UCSD-AML1 (cell line): ENCODE data around the gene PDPN.

ENCODE experiments used
- DNase-seq: peaks from one replicate; lab custom pipeline; 2025; ENCODE audit not compliant: unreplicated experiment; lab: John Stamatoyannopoulos, UW

PDPN gene

DNA sequence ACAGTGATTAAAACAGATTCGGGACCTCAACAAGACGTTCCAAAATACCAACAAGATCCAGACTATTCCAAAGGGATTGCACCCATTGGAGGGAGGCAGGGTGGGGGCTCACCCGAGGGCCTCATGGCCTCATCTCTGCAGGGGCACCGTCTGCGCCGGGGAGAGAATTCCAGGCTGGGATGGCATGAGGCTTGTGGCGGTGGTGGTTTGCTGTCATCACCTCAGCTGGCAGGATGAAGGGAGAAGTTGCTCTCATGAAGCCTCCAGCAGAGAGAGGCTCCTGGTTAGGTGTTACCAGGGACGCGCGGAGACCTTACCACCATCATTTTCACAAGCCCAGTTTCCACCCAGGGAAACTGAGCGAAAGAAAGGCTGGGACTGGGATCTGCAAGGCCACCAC lies 6.7 kb upstream of the PDPN start:
- no peak for DNase-seq

DNA sequence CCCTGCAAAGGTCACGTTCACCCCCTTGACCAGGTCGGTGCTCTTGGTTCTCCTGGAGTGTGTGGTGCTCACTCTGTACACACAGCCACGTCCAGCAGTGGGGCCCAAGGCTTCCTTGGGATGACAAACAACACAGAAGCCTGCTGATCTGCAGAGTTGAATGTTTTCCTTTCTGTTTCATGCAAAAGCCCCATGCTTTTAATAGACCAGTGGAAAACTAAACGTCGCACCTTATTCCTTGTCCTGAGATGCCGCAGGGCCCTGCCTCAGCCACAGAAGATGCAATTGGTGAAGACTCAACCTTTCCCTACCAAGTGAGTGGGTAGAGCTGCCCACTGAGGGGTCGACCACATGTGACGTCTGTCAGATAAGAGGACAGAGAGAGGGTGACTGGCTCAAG lies 5.8 kb upstream of the PDPN start:
- no peak for DNase-seq

DNA sequence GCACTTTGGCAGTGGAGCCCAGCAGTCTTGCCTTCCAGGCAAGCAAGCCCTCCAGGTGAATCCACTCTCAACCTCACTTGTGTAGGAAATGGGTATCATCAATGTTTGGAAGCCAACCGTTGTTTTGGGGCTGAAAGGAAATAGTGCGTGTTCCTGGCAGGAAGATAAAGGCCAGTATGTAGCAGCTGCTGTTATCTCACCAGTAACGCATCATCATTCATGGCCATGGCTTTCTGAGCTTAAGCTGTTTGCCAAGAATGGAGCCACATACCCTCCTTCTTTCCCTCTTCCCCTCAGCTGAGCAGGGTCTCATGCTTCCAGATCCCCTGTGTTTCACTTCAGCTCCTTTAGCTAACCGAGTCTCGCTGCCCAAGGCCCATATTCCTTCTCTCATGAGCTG lies 2.2 kb upstream of the PDPN start:
- no peak for DNase-seq

DNA sequence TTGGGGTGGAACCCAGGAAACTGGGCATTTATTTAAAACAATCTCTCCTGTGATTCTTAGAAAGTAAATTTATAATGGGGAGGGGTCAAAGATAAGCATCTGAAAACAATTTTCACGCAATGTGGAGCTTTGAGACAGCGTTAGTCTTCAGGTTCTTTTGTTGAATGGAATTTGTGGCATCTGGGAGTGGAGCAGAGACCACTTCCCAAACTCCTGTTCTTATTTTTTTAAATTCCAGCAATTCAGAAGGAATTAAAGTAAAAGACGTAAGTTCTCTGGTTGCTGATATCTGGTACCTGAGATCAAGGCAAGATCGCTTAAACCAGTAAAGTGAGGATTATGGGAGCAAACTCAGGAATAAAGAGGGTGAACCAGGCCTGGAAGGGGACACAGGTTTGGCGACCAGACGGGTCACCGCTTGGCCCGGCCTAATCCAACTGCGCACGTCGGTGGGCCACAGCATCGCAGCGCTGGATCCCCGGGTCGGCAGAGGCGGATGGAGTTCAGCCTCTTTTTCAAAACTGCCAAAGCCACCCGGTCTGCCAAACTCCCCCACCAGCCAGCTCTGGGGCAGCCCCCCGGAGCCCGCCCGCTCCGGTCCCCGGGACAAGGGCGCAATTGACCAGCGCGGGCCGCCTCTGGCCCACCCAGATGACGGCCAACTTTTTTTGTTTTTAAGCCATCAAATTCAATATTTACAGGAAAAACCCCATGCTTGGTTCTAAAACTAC lies 754 bp upstream of the PDPN start:
- no peak for DNase-seq

DNA sequence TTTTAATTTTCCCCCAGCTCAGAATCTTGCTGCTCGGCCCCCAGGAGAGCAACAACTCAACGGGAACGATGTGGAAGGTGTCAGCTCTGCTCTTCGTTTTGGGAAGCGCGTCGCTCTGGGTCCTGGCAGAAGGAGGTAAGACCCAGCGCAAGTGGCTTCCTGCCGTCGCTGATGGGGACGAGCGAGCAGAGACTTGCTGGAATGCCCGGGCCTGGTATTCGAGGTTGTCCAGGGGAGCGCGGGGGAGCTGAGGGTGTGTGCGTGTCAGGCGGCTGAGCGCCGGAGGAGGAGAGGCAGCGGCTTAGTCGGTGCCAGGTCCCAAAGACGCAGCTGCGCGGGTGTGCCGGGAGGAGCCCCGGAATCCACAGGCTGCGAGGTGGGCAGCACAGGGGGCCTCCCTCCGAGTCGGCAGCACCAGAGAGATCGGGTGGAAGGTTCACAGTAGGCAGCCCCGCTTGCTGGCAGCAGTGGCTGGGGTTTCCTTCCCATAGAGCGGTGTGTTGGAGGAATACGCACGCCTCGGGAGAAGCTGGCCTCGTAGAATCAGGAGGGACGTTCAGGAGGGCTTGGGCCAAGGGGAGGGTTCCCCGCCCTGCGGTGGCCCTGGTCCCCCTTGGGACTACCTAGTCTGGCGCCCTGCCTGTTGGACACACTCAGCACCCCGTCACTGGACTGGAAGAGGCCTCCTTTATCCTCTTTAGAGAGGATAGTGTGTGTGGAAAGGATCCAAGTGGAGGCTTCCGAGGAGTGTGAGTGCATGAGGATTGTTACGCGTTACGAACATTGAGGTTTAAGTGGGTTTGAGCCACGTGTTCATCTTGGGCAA lies 547 bp downstream of the PDPN start:
- no peak for DNase-seq

DNA sequence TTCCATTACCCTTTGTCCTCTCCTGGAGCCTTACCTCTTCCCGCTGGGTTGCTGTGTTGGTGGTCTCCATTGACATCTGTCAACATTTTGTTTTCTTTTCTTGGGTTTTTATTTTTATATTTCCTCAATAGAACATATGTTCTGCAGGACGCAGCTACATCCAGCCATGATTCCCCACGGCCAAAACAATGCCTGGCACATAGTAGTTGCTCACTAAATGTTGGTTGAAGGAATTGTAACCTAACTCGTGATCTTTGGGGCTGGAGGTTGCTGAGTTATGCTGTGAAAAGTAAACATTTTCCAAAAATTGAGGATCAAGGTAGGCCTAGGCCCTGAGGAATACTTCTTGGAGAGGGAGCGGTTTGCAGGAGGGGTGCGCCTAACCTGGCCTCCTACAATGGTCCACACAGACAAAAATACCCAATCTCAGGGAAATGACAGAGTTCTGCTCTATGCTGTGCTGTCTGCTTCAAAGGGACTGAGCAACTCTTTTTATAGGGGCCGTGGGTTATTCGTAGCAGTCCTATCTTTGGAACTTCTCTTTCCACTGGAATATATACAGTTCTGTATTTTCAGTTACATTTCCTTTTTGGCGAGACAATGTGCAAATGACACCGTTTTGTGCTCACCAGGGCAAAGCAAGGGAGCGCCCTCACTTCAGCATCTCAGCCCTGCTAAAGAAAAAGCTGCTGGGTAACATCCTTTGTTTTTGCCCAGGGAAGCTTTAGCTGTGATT lies 1.4 kb downstream of the PDPN start:
- DNase-seq: no peak

DNA sequence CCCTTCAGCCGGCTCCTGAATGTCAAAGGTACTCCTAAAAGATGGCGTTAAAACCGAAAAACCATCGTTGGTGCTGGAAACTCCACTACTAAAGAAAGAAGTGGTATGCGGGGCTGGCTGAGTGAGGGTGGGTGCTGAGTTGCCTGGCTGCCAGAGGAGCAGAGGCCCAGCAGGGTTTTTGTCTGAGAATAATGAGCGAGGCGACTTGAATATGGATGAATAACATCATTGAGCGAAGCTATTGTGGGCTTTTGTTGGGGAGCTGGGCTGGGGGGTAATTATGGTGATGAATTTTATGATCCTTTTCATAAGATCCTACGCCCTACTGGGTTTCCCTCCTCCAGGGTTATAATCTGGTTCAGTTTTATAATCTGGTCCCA lies 2.0 kb downstream of the PDPN start:
- no peak for DNase-seq

DNA sequence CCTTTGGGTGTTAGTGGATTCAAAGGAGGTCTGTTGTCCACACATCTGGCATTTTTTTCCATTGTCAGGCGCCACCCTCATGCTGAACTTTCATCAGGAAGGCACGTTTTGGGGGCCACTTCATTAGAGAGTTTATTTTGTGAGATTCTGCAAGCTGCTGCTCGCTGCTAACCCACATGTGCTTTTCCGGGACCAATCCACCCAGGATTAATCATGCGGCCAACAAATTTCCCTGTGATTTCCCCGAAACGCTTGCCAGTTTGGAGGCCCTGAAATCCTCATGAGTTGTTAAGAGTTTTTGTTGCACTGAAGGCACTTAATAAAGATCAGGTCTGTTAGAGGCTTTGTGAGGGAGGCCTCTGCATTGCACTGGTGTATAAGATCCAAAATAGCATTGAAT lies 2.4 kb downstream of the PDPN start:
- no peak for DNase-seq

DNA sequence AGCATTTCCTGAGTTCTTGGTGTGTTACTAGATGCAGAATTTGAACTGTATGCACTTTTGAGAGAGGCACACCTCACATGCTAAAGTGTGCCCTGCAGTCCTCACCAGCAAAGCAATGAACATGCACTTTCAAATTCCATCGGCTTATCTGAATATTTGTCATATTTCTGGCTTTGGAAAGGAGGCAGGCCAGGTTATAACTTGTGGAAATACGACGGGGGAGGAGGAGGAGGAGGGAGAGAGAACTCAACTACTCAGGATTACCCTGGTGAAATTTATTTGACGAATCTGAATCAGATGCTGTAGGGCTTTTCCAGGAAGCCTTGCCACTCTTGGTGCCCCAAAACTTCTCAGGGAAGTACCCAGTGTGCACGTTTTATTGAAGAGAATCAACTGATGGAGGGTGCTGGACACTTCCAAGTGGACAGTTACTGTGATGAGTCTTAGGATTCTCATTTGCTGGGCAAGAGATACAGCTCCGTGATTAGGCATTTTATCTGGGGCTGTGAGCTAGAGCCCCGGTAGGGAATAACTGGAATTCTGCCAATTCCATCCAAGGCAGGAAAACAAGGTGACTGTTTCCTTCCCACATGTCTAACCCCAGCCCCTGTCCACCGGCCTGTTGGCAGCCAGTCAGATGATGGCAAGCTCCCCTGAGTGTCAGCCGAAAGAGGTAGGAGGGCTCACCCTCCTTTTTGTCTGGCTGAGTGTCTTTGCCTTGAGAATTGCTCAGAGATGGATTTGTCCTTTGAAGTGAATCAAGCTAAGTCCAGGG lies 3.8 kb downstream of the PDPN start:
- no peak for DNase-seq

DNA sequence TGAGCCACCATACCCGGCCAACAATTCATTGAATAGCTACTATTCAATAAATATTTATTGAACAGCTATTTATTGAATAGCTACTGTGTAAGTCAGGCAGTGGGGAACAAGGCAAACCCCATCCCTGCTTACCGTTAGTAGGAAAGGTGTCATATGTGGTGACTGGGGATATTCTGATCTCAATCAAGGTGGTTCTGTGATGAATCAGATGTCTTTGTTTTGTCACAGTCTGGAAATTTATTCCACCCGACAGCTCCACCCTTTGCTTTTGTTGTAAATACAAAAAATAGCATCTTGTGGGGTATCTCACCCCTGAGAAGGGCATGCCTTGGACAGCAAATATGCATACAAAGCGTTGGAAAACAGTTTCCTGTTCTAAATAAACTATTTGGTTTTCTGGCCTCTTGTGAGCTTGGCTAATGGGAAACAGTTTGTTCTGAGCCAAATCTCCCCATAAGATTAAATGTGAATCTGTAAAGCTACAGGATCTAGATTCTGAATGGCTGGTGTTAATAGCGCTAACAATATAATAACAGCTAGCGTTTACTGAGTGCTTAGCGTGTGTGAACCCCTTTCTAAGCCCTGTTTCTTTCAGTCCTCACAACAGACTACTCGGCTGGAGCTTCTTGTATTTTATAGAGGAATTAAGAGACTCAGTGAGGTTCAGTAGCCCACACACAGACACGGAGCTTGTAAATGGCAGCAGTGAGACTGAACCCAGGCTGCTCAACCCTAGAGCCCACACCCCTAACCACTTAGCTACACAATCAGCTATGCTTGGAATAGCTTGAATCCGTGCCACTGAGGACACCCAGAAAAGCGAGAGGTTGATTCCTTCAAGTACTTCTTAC lies 5.5 kb downstream of the PDPN start:
- DNase-seq: no peak

DNA sequence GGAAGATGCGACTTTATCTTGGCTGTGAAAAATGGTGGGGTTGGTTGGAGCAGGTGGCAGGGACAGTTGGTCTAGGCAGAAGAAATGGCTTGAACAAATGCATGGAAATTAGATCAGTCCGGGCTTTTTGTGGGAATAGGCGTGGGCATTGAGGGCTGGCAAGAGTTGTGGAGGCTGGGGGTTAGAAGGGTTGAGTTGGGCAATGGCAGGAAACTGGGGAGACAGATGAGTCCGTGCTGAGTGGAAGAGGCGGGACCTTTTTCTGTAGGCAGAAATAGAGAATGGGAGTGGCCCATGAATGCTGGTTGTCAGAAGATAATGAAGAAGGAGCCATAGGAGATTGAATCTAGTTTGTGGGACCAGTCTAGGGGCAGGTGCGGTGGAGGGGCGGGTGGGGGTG lies 6.9 kb downstream of the PDPN start:
- no peak for DNase-seq

DNA sequence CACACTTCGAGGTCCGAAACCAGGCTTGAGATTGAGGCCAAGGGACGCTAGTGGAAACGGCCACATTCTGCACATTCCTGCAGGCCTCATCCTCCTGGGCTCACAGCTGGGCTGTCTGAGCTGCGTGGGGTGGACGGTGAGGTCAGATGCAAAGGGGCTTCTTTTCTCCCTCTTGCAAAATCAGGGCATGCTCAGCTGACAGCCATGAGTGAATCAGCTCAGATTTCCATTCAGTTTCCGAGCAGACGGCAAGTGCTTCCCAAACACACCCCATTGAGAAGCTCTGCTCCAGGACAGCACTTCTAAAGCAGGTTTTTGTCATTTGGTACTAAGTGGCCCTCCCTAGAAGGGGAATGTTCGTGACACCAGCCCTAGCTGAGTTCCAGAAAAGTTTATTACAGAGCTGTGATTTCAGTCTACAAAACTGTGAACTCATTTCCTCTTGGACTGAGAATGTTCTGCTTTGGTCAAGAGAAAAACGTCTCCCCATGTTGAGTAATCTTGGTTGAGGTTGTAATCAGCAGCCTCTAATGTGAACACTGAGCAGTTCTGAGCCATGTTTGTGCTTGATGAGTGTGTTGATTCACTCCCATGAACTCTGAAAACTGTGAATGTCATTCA lies 10.0 kb downstream of the PDPN start:
- no peak for DNase-seq

DNA sequence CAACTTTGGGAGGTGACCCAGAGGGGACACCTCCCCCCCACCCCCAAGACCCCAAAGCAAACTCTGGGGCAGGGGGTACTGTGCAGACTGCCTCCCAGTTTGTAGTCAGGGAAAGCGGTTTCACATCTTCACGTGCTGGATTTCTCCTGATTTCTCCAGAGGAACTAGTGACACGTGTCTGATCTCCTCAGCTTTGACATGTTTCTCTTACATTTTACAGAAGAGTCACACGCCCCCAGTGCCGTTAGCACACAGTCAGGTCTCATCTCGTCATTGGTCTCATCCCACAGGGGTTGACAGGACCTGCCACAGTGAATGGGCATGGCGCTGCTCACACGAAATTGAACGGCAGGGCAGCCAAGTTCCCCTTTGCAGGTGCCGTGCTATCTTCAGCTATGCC lies 11.8 kb downstream of the PDPN start:
- DNase-seq: no peak

DNA sequence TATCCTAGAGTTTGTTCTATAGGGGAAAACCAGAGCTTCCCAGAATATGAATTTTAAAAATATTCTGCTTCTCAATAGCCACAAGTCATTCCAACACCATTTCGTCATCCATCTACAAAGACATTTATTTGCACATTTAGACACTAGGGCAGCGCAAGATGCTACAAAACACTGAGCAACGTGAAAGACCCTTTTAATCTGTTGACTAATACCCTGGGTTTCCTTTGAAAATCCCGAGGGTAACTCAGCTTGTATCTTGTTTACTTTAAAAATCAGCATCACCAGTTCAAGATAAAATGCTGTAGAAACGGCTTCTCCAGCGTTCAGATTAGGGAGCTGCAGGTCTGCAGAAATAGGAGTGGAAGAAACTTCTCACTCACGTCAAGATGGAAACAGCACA lies 13.5 kb downstream of the PDPN start:
- DNase-seq: no peak

DNA sequence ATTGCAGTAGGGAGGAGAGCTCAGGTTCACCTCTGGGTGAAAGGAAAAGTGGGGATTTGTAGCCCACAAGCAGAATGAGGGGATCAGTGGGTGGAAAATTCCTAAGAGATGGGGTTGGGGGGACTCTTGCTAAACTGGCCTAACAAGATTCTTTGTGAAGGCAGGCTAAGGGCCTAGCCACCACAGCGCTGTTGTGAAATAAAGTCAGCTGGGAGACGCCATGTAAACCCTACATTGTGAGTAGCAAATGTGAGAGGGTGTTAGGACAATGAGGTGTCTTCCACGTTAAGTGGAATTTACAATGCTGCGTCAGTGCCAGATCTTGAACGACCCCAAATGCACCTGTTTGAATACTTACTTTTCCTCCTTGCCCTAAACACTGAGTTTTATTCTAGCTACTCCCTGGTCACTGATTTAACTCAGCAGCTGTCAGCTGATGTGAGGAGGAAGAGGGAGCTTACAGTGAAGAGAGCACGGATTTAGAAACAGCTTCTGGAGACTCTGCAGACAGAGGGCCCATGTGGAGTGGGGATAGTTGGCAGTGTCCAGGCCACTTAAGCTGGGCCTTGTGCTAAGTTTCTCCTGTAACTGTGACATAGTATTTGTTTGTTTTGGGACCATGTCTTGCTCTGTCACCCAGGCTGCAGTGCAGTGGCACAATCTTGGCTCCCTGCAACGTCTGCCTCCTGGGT lies 17.3 kb downstream of the PDPN start:
- no peak for DNase-seq

DNA sequence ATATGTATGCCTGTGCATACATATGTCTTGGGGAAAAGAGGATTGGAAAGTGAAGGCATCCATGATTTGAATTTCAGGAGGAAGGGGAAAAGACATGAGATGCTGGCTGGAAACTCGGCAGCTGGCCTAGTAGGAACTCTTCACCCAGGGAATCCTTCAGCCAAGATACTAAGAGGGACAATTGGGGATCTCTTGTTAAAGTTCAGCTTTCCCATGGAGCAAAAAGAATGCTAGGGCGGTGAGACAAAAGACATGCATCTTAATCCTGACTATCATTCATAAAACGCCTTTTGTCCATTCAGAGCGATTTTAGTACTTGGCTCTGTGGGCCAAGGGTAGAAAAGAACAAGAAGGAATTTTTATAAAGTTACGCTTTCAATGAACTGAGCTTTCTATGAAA lies 20.5 kb downstream of the PDPN start:
- no peak for DNase-seq

DNA sequence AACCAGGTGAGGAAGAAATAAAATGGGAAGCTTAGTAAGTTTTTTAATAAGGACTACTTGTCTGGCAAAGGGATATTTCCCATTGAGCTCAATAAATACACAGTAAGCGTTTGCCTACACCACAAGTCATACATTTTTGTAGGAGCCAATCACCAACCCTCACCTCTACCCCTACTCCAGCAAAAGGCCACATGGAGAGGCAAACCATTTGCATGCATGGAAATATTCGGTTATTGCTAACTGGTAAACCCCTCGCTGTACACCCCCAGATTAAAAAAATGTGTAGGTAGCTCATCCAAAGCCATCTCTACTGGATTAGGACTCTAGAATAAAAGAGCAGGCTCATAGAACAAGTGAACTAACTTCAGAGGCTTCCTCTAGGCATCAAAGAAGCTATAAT lies 21.1 kb downstream of the PDPN start:
- no peak for DNase-seq

DNA sequence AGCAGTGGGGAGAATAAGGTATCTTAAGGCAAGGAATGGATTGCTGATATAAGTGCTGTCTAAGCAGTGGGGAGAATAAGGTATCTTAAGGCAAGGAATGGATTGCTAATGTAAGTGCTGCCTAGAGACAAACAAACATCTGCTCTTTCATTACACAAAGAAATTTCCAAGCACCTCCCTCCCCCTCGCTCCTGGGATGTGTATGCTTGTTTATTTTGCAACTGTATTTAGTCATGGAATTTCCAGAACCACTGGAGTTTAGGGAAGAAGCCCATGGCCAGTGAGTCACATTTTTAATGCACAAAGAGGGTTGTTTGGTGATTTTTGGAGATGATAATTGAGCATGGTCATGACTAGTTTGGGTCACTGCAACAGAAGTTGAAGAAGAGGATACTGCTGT lies 21.5 kb downstream of the PDPN start:
- DNase-seq: no peak

DNA sequence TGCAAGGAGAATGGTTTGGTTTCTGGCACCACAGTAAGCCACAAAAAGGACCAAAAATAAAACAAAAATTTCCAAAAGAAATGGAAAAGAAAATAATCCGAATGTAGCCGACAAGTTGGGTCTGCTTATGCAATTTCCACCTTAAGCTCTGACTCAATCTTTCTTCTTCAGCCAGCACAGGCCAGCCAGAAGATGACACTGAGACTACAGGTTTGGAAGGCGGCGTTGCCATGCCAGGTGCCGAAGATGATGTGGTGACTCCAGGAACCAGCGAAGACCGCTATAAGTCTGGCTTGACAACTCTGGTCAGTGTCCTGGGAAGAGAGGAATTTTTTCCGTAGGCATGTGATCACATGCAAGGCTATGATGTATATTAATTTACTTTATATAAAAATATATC lies 23.4 kb downstream of the PDPN start:
- DNase-seq: no peak
